CD14-positive monocyte (primary cell): Measurements from ENCODE around the gene TMEM150A. TPM values are rescaled to one million over a fixed set of nuclear protein-coding genes. Genes with fewer than 3 reads are reported as not detected.
A peak's percentile ranks its signal among the peaks of the same experiment; 100 is the strongest.

Source experiments
- DNase-seq, 3 donors: peaks; one replicate each; pipeline ENCODE4 v3.0.0-alpha.2; 2011 to 2022
- H2AFZ ChIP-seq: 2 replicates; pipeline ENCODE4 v1.6.0; 2012; ENCODE audit warnings: mild to moderate bottlenecking, low read depth, low read length, inconsistent platforms; ENCODE audit not compliant: insufficient read depth, poor library complexity, severe bottlenecking
- H3K27ac ChIP-seq, 2 donors: 1 replicate in 1 of 2; 2 replicates in 1 of 2; pipeline ENCODE4 v1.5.1; 2012 to 2013; ENCODE audit warnings: low read length in 2 of 2, control low read depth in 1 of 2, inconsistent platforms in 1 of 2, low read depth in 1 of 2, mild to moderate bottlenecking in 1 of 2
- H3K27me3 ChIP-seq, 2 donors: one replicate each; pipeline versions ENCODE4 v1.6.0 to v1.6.1; 2011 to 2013; ENCODE audit warnings: low read length in 2 of 2; ENCODE audit not compliant: control insufficient read depth in 2 of 2, insufficient read depth in 2 of 2
- H3K36me3 ChIP-seq, 2 donors: replicated peaks in 1 of 2; 1 replicate in 1 of 2; 2 replicates in 1 of 2; pipeline versions ENCODE4 v1.5.1 to v1.6.1; 2012 to 2013; ENCODE audit warnings: low read length in 2 of 2, control low read depth in 1 of 2, inconsistent platforms in 1 of 2, mild to moderate bottlenecking in 1 of 2; ENCODE audit not compliant: insufficient read depth in 2 of 2, control insufficient read depth in 1 of 2
- H3K4me1 ChIP-seq, 2 donors: 1 replicate in 1 of 2; 2 replicates in 1 of 2; pipeline versions ENCODE4 v1.5.1 to v1.6.1; 2012 to 2013; ENCODE audit warnings: low read length in 2 of 2, control low read depth in 1 of 2, inconsistent platforms in 1 of 2, mild to moderate bottlenecking in 1 of 2, moderate library complexity in 1 of 2; ENCODE audit not compliant: insufficient read depth in 2 of 2, control insufficient read depth in 1 of 2
- H3K4me2 ChIP-seq: replicated peaks from 2 replicates; pipeline ENCODE3; 2012; ENCODE audit warnings: low read length, moderate library complexity, mild to moderate bottlenecking; ENCODE audit not compliant: poor library complexity, severe bottlenecking; ENCODE audit errors: extremely low read depth
- H3K4me3 ChIP-seq, 3 experiments: fragments of 200-600 bp in 1 of 3; sonication (generic) in 1 of 3; replicated peaks in 1 of 3; 1 replicate in 2 of 3; 2 replicates in 1 of 3; pipeline ENCODE4 v1.5.1; 2011 to 2013; ENCODE audit warnings: low read length in 3 of 3, mild to moderate bottlenecking in 3 of 3, control low read depth in 2 of 3, low read depth in 2 of 3, inconsistent platforms in 1 of 3, moderate library complexity in 1 of 3
- H3K79me2 ChIP-seq: 2 replicates; pipeline ENCODE4 v1.6.0; 2012; ENCODE audit warnings: mild to moderate bottlenecking, control low read depth, inconsistent platforms, low read length, moderate library complexity; ENCODE audit not compliant: insufficient read depth
- H3K9ac ChIP-seq: 2 replicates; pipeline ENCODE4 v1.6.0; 2017; ENCODE audit warnings: low read length, mild to moderate bottlenecking; ENCODE audit not compliant: insufficient read depth, poor library complexity, severe bottlenecking
- H3K9me3 ChIP-seq, 2 donors: replicated peaks in 1 of 2; 1 replicate in 1 of 2; 2 replicates in 1 of 2; pipeline versions ENCODE4 v1.5.1 to v1.6.1; 2012 to 2013; ENCODE audit warnings: low read length in 2 of 2, control low read depth in 1 of 2; ENCODE audit not compliant: control insufficient read depth in 1 of 2, insufficient read depth in 1 of 2
- H4K20me1 ChIP-seq: 2 replicates; pipeline ENCODE4 v1.6.0; 2012; ENCODE audit warnings: mild to moderate bottlenecking, low read length, control low read depth, moderate library complexity; ENCODE audit not compliant: insufficient read depth
- H3K27ac Mint-ChIP-seq, 7 donors: one replicate each; pipeline ENCODE4 v1.8.0; 2020; ENCODE audit warnings: mild to moderate bottlenecking in 7 of 7, mixed read lengths in 7 of 7, moderate library complexity in 6 of 7, inconsistent platforms in 2 of 7
- H3K27me3 Mint-ChIP-seq, 3 donors: one replicate each; pipeline ENCODE4 v1.8.0; 2021 to 2022; ENCODE audit warnings: low read depth in 3 of 3, mild to moderate bottlenecking in 3 of 3, mixed read lengths in 3 of 3, moderate library complexity in 3 of 3, inconsistent platforms in 1 of 3
- H3K36me3 Mint-ChIP-seq, 2 donors: one replicate each; pipeline ENCODE4 v1.8.0; 2020; ENCODE audit warnings: mixed read lengths in 2 of 2, inconsistent platforms in 1 of 2, mild to moderate bottlenecking in 1 of 2
- H3K4me1 Mint-ChIP-seq: one replicate; pipeline ENCODE4 v1.8.0; 2020; ENCODE audit warnings: mild to moderate bottlenecking, mixed read lengths
- H3K4me3 Mint-ChIP-seq, 2 donors: one replicate each; pipeline ENCODE4 v1.8.0; 2020; ENCODE audit warnings: mild to moderate bottlenecking in 2 of 2, mixed read lengths in 2 of 2, moderate library complexity in 1 of 2
- H3K9me3 Mint-ChIP-seq, 7 donors: one replicate each; pipeline ENCODE4 v1.8.0; 2020 to 2022; ENCODE audit warnings: mixed read lengths in 7 of 7, mild to moderate bottlenecking in 6 of 7, moderate library complexity in 6 of 7, inconsistent platforms in 2 of 7
- CTCF ChIP-seq: fragments of 200-600 bp; IDR thresholded peaks from one replicate; pipeline ENCODE4 v1.8.0; 2022; ENCODE audit warnings: antibody characterized with exemption, mild to moderate bottlenecking
- WGBS: methylation state at CpG from one replicate; pipeline ENCODE4 v1.1.5; 2013; ENCODE audit warnings: missing lambda C conversion rate; ENCODE audit not compliant: insufficient coverage; 5-methylcytosine and 5-hydroxymethylcytosine counted together
- intact Hi-C, 2 donors: fragments of 100-400 bp; cut with micrococcal nuclease; formaldehyde crosslinking; loops; one replicate each; pipeline versions ENCODE4 v1.15.0 to v1.15.1; 2023
- polyA plus RNA-seq, 3 donors: library from polyadenylated mRNA; depleted of rRNA in 1 of 3; unstranded in 2 of 3; stranded (reverse) in 1 of 3; fragments of 300-500 nt in 2 of 3; fragments of >200 nt in 1 of 3; fragmentation: Illumina TruSeq in 2 of 3; gene quantifications; 1 replicate in 2 of 3; 2 replicates in 1 of 3; pipeline ENCODE4 v1.2.3, GENCODE V29; 2012 to 2021

TMEM150A gene
- polyA plus RNA-seq, 3 donors: 24.7 to 29.1 (median 26.6) TPM

- Histone ChIP-seq H3K27ac (no peak overlapping the region), H3K4me2 (no peak overlapping the region), H3K9ac (no peak overlapping the region), H3K4me1 (peaks cover 31 to 46% of the 10 kb centered on the region in 2 donors), H4K20me1 (peaks cover 63% of the 10 kb centered on the region), H3K36me3 (peaks cover 21 to 43% of the 10 kb centered on the region in 2 donors), H3K79me2 (peaks cover 25% of the 10 kb centered on the region), H3K27me3 (no peaks in the 10 kb centered on the region), H2AFZ (no peak overlapping the region), H3K4me3 (no peak overlapping the region), H3K9me3 (no peaks in the 10 kb centered on the region)
- no peaks in the 10 kb centered on the region for H3K9me3 Mint-ChIP-seq
- peaks cover 26 to 40% of the 10 kb centered on the region in 2 donors for H3K36me3 Mint-ChIP-seq
- intact Hi-C loops: no loop called here
- no peak overlapping the region for H3K27ac Mint-ChIP-seq
- DNase-seq: no peak
- peaks cover 0 to 4% (median 1%) of the 10 kb centered on the region in 3 donors for H3K27me3 Mint-ChIP-seq
- peaks cover 52% of the 10 kb centered on the region for H3K4me1 Mint-ChIP-seq
- no peak for TF ChIP-seq CTCF
- WGBS: 96% methylated on average over 7 of the region's 7 CpGs
- no peak overlapping the region for H3K4me3 Mint-ChIP-seq
These were observed 3.6 kb upstream of the TMEM150A start for GRCh38 chr2:85606116-85606455.

- no peak overlapping the region for H3K4me3 ChIP-seq
- intact Hi-C loops: no loop called here
- peaks cover 63% of the 10 kb centered on the region for H4K20me1 ChIP-seq
- H3K36me3 ChIP-seq: peaks cover 21 to 43% of the 10 kb centered on the region in 2 donors
- peaks cover 20% of the 10 kb centered on the region for H3K79me2 ChIP-seq
- no peak for DNase-seq
- H3K27me3 Mint-ChIP-seq: peaks cover 0 to 4% (median 1%) of the 10 kb centered on the region in 3 donors
- 71% methylated on average over 1 of the region's 4 CpGs for WGBS
- H3K9me3 Mint-ChIP-seq: no peaks in the 10 kb centered on the region
- no peak overlapping the region for H3K27ac Mint-ChIP-seq
- no peaks in the 10 kb centered on the region for H3K27me3 ChIP-seq
- H3K9me3 ChIP-seq: no peaks in the 10 kb centered on the region
- peaks cover 51% of the 10 kb centered on the region for H3K4me1 Mint-ChIP-seq
- H2AFZ ChIP-seq: no peak overlapping the region
- no peak for TF ChIP-seq CTCF
- H3K4me1 ChIP-seq: peaks cover 27 to 43% of the 10 kb centered on the region in 2 donors
- no peak overlapping the region for H3K9ac ChIP-seq
- H3K27ac ChIP-seq: peak overlapping the region in 1 of 2 donors; percentile 8
- no peak overlapping the region for H3K4me3 Mint-ChIP-seq
- peaks cover 26 to 39% of the 10 kb centered on the region in 2 donors for H3K36me3 Mint-ChIP-seq
- H3K4me2 ChIP-seq: no peak overlapping the region
These were observed 3.1 kb upstream of the TMEM150A start for GRCh38 chr2:85605406-85606115.
